Lower lobe of right lung (tissue), 2 donors: ENCODE measurements around the gene TXN2. TPM values are rescaled to one million over a fixed set of nuclear protein-coding genes. Genes with fewer than 3 reads are reported as not detected.

Source experiments
- ATAC-seq, 2 donors: fragments of 200-7000 bp; cut with Tn5 transposase; one replicate each; pipeline ENCODE4 v1.9.1; 2020 to 2022; ENCODE audit warnings: mild to moderate bottlenecking in 2 of 2, moderate library complexity in 2 of 2
- DNase-seq: peaks from one replicate; pipeline ENCODE4 v3.0.0-alpha.2; 2020
- H3K27ac ChIP-seq: fragments of 200-600 bp; one replicate; pipeline ENCODE4 v1.8.0; 2022
- H3K27me3 ChIP-seq: fragments of 200-600 bp; one replicate; pipeline ENCODE4 v1.8.0; 2022; ENCODE audit warnings: low read depth
- H3K36me3 ChIP-seq: fragments of 200-600 bp; one replicate; pipeline ENCODE4 v1.8.0; 2022; ENCODE audit warnings: mild to moderate bottlenecking
- H3K4me1 ChIP-seq: fragments of 200-600 bp; one replicate; pipeline ENCODE4 v1.8.0; 2022
- H3K4me3 ChIP-seq: fragments of 200-600 bp; one replicate; pipeline ENCODE4 v1.8.0; 2022; ENCODE audit warnings: mild to moderate bottlenecking
- H3K9me3 ChIP-seq: fragments of 200-600 bp; one replicate; pipeline ENCODE4 v1.8.0; 2022
- intact Hi-C: fragments of 100-400 bp; cut with DNase I; formaldehyde crosslinking; loops from one replicate; pipeline ENCODE4 v1.11.0; 2022
- total RNA-seq: library from RNA; stranded (reverse); fragmentation: NEBNext Ultra II Directional; extraction: Animal tissue kit (Norgen Biotek cat#: 25700); gene quantifications from one replicate; pipeline ENCODE4 v1.2.1, GENCODE V29; 2021
- TF ChIP-seq, protein P1 (sequence below): fragments of 200-600 bp; IDR thresholded peaks from one replicate; pipeline ENCODE4 v1.8.0; 2022; ENCODE audit warnings: antibody characterized with exemption, mild to moderate bottlenecking
- donor health status: DM: no; HTN: yes; CAD: no; lungs with severe emphysema.

Gene TXN2
- total RNA-seq, 1 donor from 2014 or later, result 56.4 TPM

DNA sequence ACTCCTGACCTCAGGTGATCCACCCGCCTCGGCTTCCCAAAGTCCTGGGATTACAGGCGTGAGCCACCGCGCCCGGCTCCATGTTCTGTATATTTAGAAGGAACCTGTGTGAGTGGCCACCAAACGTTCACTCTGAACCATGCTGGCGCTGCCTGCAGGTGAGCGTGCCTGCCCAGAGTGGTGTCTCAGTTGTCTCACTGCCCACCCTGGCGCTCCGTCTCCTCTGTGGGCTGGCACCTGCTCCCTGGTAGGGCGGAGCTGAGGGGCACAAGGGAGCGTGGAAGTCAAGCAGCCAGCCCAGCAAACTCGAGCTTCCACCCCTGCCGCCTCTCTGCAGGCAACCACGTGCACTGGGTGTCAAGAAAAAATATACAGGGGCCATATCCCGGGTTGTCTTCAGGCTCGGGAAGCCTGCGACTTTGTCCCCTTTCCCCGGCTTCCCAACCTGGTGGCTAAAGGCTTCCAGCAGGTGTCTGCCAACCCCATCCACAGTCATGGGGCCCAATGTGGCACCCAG, 16.7 kb downstream of the TXN2 start:
- intact Hi-C loops, result no loop called here

DNA sequence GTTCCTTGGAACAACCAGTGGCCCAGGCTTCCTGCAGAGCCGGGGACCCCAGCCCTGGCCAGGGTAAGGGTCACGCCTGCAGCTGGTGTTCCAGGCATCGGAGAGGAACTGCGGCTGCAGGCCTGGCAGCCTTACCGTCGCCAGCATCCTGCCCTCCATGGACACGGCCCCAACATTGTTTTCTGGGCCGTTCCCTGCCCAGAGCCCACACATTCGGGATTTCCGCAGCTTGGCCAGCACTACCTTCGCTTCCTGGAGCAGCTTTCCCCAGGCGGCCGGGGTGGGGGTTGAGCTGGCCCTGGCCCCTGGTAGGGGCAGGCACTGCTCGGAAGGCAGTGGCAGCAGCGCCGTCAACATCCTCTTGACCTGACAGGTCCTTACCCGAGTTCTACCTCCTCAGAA, 17.7 kb downstream of the TXN2 start:
- intact Hi-C loops, result no loop called here
- Histone ChIP-seq H3K9me3 (no peaks in the 10 kb centered on the region), H3K36me3 (peaks cover 7% of the 10 kb centered on the region), H3K27me3 (no peaks in the 10 kb centered on the region), H3K4me1 (peaks cover 75% of the 10 kb centered on the region), H3K4me3 (no peak overlapping the region), H3K27ac (peak overlapping the region; percentile 79)
- TF ChIP-seq, protein P1, sequence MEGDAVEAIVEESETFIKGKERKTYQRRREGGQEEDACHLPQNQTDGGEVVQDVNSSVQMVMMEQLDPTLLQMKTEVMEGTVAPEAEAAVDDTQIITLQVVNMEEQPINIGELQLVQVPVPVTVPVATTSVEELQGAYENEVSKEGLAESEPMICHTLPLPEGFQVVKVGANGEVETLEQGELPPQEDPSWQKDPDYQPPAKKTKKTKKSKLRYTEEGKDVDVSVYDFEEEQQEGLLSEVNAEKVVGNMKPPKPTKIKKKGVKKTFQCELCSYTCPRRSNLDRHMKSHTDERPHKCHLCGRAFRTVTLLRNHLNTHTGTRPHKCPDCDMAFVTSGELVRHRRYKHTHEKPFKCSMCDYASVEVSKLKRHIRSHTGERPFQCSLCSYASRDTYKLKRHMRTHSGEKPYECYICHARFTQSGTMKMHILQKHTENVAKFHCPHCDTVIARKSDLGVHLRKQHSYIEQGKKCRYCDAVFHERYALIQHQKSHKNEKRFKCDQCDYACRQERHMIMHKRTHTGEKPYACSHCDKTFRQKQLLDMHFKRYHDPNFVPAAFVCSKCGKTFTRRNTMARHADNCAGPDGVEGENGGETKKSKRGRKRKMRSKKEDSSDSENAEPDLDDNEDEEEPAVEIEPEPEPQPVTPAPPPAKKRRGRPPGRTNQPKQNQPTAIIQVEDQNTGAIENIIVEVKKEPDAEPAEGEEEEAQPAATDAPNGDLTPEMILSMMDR, result no peak
- DNase-seq (no peak), ATAC-seq (peak; percentile 16 to 35)

More for the DNA sequence above, 16.7 kb downstream of the TXN2 start:
- Histone ChIP-seq H3K36me3 (peaks cover 7% of the 10 kb centered on the region), H3K27me3 (no peaks in the 10 kb centered on the region), H3K27ac (peak overlapping the region; percentile 79), H3K4me1 (peaks cover 80% of the 10 kb centered on the region), H3K4me3 (no peak overlapping the region), H3K9me3 (no peaks in the 10 kb centered on the region)
- DNase-seq (no peak), ATAC-seq (no peak)
- TF ChIP-seq, protein P1, result no peak

GRCh38 chr22:36461665-36462649, 19.5 kb downstream of the TXN2 start:
- DNase-seq (peak; percentile 79), ATAC-seq (peak; percentile 78 to 84)
- peaks cover 68% of the 10 kb centered on the region for H3K4me1 ChIP-seq
- H3K36me3 ChIP-seq, result peaks cover 4% of the 10 kb centered on the region
- H3K9me3 ChIP-seq, result no peaks in the 10 kb centered on the region
- peak overlapping the region; percentile 79 for H3K27ac ChIP-seq
- TF ChIP-seq, protein P1, result no peak
- intact Hi-C loops, result no loop called here
- no peaks in the 10 kb centered on the region for H3K27me3 ChIP-seq
- no peak overlapping the region for H3K4me3 ChIP-seq

DNA sequence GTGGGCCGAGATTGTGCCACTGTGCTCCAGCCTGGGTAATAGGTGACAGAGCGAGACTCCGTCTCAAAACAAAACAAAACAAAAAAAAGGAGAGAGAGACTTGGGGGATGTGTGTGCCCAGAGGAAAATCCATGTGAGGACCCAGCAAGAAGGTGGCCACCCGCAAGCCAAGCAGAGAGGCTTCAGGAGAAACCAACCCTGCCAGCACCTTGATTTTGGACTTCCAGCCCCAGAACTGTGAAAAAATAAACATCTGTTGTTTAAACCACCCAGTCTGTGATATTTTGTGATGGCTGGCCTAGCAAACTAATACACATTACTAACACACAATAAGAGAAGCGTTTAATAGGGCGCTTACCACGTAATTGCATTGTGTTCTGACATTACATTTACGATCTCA, 21.2 kb downstream of the TXN2 start:
- intact Hi-C loops, result no loop called here

DNA sequence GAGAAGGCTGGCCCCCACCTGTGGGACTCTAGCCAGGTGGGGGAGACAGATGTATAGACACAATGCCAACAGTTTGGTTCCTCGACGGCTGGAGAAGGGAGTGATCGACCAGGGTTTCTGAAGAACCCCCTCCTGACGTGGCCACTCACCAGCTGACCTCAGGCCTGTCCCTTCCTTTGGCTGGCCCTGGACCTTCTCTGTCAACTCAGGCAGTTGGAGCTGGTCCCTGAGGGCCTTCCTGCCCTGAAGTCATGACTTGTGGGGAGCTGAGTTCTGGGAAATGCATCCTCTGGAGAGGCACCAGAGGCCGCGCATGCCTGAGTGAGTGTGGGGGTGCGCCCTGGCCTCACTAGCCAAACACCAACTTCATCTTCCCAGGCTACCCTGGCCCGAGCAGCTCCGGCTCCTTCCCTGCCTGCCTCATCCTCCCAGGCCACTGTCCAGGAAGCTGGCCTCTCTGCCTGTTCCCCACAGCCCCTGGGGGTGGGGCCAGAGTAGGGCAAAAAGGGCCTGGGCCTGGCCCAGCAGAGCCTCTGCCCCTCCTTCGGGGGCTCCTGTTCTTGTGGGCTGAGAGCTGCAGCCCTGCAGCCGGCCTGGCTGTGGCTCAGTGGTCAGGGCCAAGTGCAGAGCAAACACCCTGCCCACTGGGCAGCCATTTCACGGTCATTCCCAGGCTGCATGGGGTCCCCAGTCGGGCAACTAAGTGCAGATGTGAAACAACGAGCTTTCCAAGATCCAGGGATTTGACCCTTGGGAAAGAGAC, 23.6 kb downstream of the TXN2 start:
- no peak for ATAC-seq
- intact Hi-C loops, result no loop called here
- no peak for DNase-seq
- Histone ChIP-seq H3K36me3 (no peaks in the 10 kb centered on the region), H3K4me3 (no peak overlapping the region), H3K27ac (peak overlapping the region; percentile 77), H3K9me3 (no peaks in the 10 kb centered on the region), H3K4me1 (peaks cover 60% of the 10 kb centered on the region), H3K27me3 (no peaks in the 10 kb centered on the region)
- TF ChIP-seq, protein P1, result no peak

More for the DNA sequence above, 21.2 kb downstream of the TXN2 start:
- H3K27me3 ChIP-seq, result no peaks in the 10 kb centered on the region
- DNase-seq, result no peak
- no peaks in the 10 kb centered on the region for H3K36me3 ChIP-seq
- no peak overlapping the region for H3K27ac ChIP-seq
- H3K9me3 ChIP-seq, result no peaks in the 10 kb centered on the region
- ATAC-seq, result no peak
- TF ChIP-seq, protein P1, result no peak
- no peak overlapping the region for H3K4me3 ChIP-seq
- peaks cover 60% of the 10 kb centered on the region for H3K4me1 ChIP-seq
